HG03432 (cell line): Measurements from ENCODE around the gene KRTAP9-3.
"Not testable (repeated sequence)": the region's sequence is repeated elsewhere in the genome, so short reads cannot be mapped to it uniquely, and the experiment has no call there.

Experiments
- ATAC-seq: cut with Tn5 transposase; IDR thresholded peaks from one replicate; pipeline ENCODE4 v1.9.1; 2021; ENCODE audit warnings: mild to moderate bottlenecking, moderate library complexity; ENCODE audit not compliant: unreplicated experiment

Gene KRTAP9-3, protein sequence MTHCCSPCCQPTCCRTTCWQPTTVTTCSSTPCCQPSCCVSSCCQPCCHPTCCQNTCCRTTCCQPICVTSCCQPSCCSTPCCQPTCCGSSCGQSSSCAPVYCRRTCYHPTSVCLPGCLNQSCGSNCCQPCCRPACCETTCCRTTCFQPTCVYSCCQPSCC

DNA sequence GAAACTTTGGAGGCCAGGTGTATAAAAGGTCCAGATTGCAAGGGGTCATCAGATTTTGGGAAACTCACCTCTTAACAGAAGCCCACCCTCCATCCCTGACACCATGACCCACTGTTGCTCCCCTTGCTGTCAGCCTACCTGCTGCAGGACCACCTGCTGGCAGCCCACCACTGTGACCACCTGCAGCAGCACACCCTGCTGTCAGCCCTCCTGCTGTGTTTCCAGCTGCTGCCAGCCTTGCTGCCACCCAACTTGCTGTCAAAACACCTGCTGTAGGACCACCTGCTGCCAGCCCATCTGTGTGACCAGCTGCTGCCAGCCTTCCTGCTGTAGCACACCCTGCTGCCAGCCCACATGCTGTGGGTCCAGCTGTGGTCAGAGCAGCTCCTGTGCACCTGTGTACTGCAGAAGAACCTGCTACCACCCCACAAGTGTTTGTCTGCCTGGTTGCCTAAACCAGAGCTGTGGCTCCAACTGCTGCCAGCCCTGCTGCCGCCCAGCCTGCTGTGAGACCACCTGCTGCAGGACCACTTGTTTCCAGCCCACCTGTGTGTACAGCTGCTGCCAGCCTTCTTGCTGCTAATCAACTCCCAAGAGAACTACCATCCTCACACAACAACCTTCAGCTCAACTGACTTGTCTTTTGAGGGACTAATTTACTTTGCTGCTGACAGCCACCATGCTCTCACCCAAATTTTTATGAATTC lies at the start of gene KRTAP9-3:
TSS of gene KRTAP9-3 (plus strand) at position 51 of the 707 bp plus-strand sequence. CDS start at position 104, 53 bp downstream.
- not testable (repeated sequence) for ATAC-seq

GRCh38 chr17:41184480-41184961 lies 47.7 kb upstream of the KRTAP9-3 start, which contains the start of gene KRTAP4-1:
KRTAP4-1 (minus strand) TSS chr17:41184911; CDS start chr17:41184854, 57 bp downstream.
- no peak for ATAC-seq

- no peak for ATAC-seq
Observed at GRCh38 chr17:41185001-41185400, 47.2 kb upstream of the KRTAP9-3 start.

GRCh38 chr17:41186872-41187271 lies 45.4 kb upstream of the KRTAP9-3 start:
- ATAC-seq, result no peak

- ATAC-seq, result not testable (repeated sequence)
Observed at GRCh38 chr17:41189837-41190318, 42.4 kb upstream of the KRTAP9-3 start, which contains the start of gene KRTAP9-1. KRTAP9-1 (plus strand) TSS chr17:41189887; CDS start chr17:41189887, 0 bp downstream.

- ATAC-seq, result no peak
Observed at GRCh38 chr17:41190328-41190727, 41.9 kb upstream of the KRTAP9-3 start.

GRCh38 chr17:41196068-41196467 lies 36.2 kb upstream of the KRTAP9-3 start:
- ATAC-seq, result no peak

DNA sequence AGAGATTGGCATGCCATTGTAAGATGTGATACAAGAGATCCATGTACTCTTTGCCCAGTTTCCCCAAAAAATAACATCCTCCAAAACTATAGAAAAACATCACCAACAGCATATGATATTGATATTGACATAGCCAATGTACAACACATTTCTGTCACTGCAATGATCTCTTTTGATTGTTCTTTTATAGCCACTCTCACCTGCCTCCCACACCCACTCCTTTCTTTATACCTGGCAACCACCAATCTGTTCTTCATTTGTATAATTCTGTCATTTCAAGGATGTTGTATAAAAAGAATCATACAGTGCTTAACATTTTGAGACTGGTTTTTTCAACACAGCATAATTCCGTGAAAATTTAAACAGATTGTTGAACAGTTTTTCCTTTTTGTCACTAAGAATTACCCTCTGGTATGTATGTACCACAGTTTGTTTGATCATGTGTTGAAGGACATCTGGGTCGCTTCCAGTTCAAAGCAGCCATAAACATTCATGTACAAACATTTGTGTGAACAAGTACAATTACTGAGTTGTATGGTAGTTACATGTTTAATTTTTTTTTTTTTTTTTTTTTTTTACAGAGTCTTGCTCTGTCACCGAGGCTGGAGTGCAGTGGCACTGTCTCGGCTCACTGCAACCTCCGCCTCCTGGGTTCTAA lies 32.7 kb upstream of the KRTAP9-3 start:
- ATAC-seq, result no peak

GRCh38 chr17:41211845-41212466 lies 20.3 kb upstream of the KRTAP9-3 start:
- ATAC-seq, result no peak

GRCh38 chr17:41212524-41213169 lies 19.6 kb upstream of the KRTAP9-3 start:
- no peak for ATAC-seq

DNA sequence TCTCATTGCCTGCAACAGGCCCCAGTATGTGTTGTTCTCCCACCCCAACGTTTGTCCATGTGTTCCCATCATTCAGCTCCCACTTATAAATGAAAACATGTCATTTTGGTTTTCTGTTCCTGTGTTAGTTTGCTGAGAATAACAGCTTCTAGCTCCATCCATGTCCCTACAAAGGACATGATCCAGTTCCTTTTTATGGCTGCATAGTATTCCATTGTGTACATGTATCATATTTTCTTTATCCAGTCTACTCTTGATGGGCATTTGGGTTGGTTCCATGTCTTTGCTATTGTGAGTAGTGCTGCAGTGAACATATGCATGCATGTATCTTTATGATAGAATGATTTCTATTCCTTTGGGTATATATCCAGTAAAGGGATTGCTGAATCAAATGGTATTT lies 16.6 kb upstream of the KRTAP9-3 start:
- ATAC-seq, result no peak

DNA sequence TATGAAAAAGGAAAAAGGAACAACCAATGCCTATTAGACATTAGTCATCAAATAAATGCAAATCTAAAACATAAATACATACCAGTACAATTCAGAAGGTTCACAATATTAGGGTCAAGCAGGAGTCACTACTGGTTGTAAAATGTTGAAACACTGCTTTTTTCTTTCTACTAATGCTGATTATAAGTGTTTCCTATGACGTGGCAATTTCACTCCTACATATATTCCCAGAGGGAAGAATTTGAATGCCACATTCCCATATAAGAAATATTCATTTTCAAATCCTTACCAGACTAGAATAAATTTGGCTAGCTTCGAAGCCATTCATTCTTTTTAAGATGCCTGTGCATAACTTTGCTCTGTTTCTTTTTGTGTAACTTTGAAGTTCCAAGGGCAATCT lies 8.4 kb upstream of the KRTAP9-3 start:
- ATAC-seq, result no peak

DNA sequence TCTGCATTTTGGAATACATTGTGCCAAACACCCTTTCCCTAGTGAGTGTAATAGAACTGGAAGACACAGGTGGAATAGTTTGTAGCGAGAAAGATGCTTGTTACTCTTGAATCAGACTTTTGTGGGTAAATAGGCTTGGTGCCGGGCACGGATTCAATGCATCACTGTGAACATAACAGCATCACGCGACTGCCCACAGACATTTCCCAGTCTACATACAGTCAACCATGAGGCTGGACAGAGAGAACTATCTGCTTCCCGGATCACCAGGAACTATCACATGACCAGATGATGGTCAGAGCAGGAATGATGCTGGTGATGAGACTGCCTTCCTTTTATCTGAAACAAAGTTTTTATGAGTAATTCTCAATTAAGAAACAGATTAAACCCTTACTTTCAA lies 6.2 kb upstream of the KRTAP9-3 start:
- no peak for ATAC-seq

GRCh38 chr17:41226598-41227095 lies 5.6 kb upstream of the KRTAP9-3 start, which contains the start of gene KRTAP9-2:
KRTAP9-2 (plus strand) TSS chr17:41226648; CDS start chr17:41226655, 7 bp downstream.
- ATAC-seq, result not testable (repeated sequence)

GRCh38 chr17:41230094-41230493 lies 2.2 kb upstream of the KRTAP9-3 start:
- ATAC-seq, result no peak

DNA sequence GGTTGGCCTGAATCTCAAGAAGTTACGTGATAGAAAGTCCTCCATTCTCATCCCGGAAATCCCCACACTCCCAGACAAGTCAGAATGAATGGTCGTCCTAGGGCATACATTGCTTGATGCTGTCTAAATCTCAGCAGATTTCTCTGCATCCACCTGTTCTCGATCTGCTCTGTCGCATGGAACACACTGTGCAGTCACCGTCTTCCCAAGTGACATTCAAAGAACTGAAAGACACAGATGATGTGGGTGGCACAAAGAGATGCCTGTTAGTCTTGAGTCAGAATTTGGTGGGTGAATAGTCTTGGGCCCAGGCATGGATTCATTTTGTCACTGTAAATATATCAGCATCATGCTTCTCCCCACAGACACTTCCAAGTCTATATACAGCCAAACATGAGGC lies 518 bp upstream of the KRTAP9-3 start:
- ATAC-seq, result no peak

DNA sequence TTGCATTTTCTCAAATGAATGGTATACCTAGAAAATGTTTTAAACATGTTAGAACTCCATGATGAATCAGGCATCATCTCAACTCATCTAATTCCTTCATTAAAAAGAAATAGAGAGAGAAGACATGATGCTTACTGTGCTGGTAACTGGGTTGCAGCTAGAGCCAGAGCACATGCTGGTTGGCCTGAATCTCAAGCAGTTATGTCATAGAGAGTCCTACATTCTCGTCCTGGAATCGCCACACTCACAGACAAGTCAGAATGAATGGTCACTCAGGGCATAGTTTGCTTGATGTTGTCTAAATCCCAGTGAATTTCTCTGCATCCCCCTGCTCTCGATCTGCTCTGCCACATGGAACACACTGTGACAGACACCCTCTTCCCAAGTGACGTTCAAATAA lies 4.9 kb downstream of the KRTAP9-3 start:
- ATAC-seq, result not testable (repeated sequence)

DNA sequence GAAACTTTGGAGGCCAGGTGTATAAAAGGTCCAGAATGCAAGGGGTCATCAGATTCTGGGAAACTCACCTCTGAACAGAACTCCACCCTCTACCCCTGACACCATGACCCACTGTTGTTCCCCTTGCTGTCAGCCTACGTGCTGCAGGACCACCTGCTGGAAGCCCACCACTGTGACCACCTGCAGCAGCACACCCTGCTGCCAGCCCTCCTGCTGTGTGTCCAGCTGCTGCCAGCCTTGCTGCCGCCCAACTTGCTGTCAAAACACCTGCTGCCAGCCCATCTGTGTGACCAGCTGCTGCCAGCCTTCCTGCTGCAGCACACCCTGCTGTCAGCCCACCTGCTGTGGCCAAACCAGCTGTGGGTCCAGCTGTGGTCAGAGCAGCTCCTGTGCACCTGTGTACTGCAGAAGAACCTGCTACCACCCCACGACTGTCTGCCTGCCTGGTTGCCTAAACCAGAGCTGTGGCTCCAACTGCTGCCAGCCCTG lies 5.7 kb downstream of the KRTAP9-3 start, which contains the start of gene KRTAP9-8:
TSS of gene KRTAP9-8 (plus strand) at position 51 of the 489 bp plus-strand sequence. CDS start at position 104, 53 bp downstream.
- ATAC-seq, result not testable (repeated sequence)

DNA sequence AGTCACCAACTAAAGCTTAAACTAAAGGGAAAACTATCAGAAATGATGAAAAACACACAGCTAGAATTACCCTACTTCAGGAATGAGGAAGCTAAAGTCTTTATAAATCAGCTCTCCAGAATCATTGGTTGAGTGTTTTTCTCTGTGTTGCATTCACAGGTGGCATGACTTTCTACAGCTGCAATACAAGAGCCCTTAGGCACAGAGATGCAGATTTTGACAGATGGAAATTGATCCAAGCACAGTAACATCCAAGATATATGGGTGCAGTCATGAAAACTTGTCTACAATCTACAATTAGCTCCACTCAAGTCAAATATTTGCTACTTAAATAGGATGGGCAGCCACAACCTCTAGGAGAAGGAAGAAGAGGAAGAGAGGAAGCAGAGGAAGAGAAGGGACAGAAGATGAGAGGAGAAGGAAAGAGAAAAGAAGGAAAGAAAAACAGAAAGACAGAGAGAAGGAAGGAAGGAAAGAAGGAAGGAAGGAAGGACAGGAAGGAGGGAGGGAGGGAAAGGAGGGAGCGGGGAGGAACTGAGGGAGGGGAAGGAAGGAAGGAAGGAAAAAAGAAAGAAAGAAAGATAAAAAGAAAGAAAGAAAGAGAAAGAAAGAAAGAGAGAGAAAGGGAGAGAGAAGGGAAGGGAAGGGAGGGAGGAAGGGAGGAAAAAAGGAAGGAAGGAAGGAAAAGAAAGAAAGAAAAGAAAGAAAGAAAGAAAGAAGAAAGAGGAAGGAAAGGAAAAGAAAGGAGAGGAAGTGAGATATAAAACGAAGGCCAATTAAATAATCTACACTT lies 14.9 kb downstream of the KRTAP9-3 start:
- ATAC-seq, result not testable (repeated sequence)
